ENCODE data around the gene C3orf20.

- no peak for TF ChIP-seq POLR2AphosphoS5 (IDR thresholded peaks at IDR 0.05; ENCODE audit: low read depth, low read length)
- no peak for TF ChIP-seq REST (IDR thresholded peaks at IDR 0.05; ENCODE audit: insufficient read depth in 1 of 2, low read depth in 2 of 2, low read length in 1 of 2)
- no peak for TF ChIP-seq CTCF (IDR thresholded peaks at IDR 0.05)
- no peak for TF ChIP-seq SIN3A (IDR thresholded peaks at IDR 0.05; ENCODE audit: borderline replicate concordance, insufficient read depth, low read depth, low read length)
- TF ChIP-seq TCF7L2 (IDR thresholded peaks at IDR 0.05; ENCODE audit: low read depth, low read length), result no peak
Measured at GRCh38 chr3:14771593-14772497, 96.9 kb downstream of the C3orf20 start.
